SIG-M5 treated with dmso at 0.1 percent for 504 hours (cell line): Measurements from ENCODE around the gene KLHL6.
A peak's percentile ranks its signal among the peaks of the same experiment; 100 is the strongest.

ENCODE experiments used
- DNase-seq: peaks from one replicate; lab custom pipeline; 2025; ENCODE audit not compliant: unreplicated experiment; lab: John Stamatoyannopoulos, UW

KLHL6 gene

DNA sequence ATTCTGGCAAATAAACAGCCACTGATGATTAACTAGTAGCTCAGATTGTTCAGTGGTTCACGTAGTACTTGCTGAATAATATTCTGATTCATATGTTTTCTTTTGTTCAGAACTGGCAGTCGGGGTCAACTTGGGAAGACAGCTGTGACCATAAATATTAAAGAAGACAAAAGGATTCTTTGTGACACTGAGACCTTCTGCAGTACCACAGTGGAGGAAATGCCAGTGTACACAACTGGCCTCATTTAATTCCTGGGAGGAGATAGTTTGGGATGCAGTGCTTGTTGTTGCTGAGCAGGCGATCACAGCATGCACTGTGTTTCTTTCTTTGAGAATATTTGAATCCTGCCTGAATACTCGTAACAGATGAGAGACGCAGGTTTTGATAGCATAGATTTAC lies 100.4 kb downstream of the KLHL6 start:
- DNase-seq: no peak

DNA sequence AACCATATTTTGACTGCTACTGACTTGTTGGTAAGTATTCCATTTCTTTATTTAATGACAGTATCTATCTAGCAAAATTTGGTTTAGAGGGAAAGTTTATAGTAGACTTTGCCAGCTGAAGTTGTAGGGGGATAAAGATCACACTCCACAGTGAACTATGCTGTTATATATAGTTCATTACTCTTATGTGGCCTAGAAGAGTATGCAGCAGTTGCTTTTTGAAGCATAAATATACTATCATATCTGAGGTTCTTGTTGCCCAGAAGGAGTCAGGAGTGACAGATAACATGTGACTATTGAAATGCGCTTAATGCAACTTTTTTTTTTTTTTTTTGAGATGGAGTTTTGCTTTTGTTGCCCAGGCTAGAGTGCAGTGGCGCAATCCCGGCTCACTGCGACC lies 101.4 kb downstream of the KLHL6 start:
- no peak for DNase-seq

DNA sequence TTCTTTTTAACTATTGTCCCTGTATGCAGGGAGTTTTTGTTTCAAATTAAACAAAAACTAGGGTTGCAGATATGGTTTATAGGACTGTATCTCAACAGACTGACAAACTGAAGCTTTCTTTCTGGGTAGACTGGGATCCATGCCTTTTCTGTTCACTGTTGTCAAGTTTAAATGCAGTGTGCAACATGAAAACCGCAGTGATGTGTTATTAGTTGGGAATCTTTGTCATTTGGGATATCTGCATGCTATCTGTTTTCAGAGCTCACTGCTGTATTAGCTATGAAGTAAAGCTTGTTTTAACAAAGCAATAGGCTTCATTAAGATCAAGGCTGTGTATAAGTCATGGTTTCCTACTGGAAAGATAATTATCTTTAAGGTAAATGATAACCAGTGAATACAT lies 105.7 kb downstream of the KLHL6 start:
- no peak for DNase-seq

DNA sequence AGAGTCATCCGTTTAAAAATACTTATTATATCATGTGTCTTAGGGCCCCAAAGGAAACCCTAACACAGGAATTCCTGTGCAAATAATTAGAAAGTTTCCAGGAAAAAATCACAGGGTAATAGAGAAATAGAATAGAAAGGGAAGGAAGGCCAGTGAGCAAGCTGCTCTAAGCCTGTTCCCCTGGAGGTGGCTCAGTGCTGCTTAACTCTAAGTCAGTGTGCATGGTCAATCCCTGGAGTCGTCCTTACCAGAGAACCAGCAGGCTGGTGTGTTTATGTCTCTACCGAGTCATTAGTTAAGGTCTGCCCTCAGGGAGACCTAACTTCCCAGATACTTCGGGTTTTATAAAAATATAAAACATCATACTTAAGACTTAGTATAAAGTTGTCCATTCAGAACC lies 106.1 kb downstream of the KLHL6 start:
- DNase-seq: peak; percentile 13

DNA sequence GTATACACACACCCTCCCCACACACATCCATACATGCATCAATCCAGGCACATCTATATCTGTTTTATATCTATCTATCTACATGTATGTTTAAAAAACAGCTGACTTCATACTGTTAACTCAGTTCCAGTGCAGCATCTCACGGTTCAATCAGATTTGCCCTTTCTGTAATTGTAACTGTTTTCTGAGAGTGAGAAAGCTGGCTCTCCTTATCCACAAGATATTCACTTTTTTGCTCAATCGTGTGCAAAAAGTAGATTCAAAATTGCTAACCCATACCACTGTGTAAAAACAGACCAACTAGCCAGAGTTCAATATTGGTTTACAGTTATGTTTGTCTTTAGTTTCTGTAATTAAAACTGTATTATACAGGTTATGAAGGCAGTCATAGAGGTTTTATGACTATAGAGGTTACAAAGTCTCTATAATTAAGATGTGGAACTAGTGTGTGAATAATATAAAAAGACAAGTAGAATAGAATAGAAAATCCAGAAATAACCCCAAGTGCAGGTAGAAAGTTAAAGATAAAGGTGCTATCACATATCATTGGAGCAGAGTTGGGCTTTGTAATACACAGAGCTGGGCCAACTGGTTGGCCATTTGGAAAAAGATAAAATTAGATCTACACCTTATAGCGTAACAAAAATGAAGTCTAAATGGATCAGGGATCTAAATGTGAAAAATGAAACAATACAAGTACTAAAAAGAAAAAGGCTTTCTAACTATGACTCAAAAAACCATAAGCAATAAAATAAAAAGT lies 107.0 kb downstream of the KLHL6 start:
- DNase-seq: no peak

DNA sequence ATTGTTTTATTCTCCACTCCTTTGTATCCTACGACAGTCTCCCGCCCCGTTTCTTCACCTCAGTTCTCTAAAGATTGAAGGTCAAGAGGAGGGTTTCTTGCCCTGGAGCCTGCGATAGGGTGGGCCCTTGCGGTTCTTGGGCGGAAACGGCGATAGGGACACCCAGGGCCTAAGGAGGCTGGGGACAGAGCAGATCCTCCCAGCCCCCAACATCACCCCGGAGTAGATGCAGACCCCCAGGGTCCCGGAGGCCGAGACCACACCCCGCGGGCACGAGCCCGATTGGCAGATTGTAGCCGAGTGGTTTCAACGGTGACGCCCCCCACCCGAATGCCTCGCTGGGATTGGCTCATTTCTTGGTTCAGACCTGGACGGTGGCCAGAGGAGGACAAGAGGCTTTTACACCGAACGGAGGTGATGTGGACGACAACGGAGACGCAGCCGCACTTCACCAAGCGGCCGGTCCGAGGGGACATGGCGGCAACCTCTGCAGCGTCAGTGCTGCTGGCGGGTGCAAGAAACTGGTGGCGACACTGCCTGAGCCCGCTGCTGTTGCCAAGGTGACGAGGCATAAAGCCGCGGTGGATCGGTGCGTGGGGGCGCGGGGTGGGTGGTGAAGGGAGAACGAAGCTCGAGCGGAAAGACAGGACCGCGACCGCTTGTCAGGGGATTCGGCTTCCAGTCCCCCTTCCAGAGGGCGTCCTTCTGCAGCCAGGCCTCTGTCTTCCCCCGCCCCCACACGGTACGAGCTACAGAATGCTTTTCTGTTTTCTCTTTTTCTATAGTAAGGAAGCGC lies 108.1 kb downstream of the KLHL6 start:
- DNase-seq: peak; percentile 90

DNA sequence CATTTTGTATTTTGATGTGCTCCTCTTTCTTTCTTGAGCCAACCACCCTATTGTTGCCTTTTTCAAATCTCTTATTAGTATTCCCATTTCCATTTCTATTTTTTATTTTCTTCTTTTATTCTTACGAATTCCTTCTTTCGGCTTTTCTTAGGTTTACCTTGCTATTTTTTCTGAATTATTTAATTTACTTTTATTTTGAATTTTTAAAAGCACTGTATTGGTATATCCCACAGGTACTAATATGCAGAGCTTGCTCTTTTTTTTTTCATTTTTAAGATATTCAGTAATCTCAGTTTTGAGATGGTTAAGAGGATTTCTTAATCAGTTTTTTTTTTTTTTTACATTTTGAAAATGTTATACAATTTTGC lies 108.7 kb downstream of the KLHL6 start:
- DNase-seq: no peak

DNA sequence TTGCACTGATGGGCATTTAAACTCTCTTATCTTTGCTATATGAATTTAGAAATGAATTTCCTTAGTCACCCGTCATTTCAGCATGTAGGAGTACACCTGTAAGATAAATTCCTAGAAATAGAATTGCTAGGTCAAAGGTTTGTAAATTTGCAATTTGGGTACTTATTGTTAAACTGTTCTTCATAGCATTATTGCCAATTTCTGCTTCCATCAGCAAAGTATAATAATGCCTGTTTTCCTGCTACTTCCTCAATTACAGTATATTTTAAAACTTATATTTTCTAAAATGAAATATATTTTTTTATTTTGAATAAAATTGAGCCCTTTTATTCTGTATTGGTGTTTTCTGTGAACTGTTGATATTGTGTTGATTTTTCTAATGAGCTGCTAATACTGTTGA lies 110.8 kb downstream of the KLHL6 start:
- DNase-seq: no peak

DNA sequence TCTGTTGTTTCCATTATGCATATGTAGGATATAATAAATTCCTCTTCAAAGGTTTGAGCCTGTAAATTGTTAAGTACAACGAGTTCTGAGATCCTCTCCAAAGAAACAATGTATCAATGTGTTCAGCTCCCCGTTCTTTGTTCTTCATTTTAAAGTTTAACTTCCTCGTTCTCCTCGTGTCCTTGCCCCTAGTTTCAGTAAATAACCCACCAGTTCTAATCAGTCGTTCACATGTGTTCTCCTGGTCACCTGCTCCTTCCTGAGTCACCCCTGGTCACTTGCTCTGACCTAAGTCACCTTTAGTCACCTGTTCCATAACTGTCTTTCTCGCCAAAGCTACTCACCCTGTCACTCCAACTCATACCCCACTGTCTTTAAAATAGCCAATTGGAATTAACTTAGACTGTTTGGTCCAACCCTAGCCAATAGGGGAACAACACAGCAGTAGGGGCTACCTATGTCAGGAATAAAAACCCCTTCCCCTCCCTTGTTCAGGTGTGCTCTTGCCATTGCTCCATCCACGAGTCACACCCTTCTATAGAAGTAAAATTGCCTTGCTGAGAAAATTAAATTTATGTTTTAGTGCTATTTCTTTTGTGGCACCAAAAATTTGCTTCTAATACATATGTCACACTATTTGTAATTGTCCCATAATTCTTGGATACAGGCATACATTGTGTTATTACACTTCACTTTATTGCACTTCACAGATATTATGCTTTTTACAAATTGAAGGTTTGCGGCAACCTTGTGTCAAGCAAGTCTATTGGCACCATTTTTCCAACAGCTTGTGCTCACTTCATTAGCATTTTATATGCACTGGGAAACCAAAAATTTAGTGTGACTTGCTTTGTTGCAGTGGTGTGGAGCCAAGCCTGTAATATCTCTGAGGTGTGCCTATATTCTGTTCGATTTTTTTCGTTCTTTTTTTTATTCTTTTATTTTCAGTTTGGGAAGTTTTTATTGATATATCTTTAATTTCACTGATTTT lies 111.8 kb downstream of the KLHL6 start:
- DNase-seq: no peak

DNA sequence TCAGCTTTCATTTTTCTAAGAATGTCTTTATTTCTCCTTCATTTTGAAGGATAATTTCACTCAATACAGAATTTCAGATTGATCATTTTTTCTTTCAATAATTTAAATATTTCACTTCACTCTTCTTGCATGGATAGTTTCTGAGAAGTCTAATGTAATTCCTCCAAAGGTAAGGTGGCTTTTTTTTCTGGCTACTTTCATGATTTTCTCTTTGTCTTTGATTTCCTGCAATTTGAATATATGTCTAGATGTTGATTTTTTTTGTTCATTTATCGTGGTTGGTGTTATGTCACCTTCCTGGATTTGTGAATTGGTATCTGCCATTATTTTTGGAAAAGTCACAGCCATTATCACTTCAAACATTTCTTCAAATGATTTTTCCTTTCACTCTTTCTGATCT lies 112.5 kb downstream of the KLHL6 start:
- DNase-seq: no peak

DNA sequence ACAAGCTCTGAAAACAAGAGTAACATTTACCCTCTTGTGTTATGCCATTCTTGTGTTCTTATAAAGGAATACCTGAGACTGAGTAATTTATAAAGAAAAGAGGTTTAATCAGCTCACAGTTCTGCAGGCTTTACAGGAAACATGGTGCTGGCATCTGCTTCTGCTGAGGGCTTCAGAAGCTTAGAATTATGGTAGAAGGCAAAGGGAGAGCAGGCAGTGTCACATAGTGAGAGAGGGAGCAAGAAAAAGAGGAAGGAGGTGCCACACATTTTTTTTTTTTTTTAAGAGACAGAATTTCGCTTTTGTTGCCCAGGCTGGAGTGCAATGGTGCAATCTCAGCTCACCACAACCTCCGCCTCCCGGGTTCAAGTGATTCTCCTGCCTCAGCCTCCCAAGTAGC lies 115.0 kb downstream of the KLHL6 start:
- DNase-seq: peak; percentile 44

DNA sequence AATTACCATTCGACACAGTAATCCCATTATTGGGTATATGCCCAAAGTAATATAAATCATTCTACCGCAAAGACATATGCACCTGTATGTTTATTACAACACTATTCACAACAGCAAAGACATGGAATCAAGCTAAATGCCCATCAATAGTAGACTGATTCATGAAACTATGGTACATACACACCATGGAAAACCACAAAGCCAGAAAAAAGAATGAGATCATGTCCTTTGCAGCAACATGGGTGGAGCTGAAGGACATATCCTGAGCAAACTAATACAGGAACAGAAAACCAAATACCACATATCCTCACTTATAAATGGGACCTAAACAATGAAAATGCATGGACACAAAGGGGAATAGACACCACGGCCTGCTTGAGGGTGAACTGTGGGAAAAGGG lies 116.0 kb downstream of the KLHL6 start:
- DNase-seq: no peak

DNA sequence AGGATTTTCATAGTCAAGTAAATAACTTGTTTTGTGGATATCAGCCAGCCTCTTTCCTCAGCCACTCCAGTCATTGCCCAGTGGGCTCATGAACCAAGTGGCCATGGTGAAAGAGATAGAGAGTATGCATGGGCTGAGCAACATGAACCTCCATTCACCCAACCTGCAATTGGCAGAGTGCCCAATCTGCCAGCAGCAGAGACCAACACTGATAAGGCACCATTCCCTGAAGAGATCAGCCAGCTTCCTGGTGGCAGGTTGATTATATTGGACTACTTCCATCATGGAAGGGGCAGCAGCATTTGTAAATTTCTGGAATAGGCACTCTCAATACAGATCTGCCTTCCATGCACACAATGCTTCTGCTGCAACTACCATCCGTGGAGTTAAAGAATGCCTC lies 116.8 kb downstream of the KLHL6 start:
- DNase-seq: no peak

DNA sequence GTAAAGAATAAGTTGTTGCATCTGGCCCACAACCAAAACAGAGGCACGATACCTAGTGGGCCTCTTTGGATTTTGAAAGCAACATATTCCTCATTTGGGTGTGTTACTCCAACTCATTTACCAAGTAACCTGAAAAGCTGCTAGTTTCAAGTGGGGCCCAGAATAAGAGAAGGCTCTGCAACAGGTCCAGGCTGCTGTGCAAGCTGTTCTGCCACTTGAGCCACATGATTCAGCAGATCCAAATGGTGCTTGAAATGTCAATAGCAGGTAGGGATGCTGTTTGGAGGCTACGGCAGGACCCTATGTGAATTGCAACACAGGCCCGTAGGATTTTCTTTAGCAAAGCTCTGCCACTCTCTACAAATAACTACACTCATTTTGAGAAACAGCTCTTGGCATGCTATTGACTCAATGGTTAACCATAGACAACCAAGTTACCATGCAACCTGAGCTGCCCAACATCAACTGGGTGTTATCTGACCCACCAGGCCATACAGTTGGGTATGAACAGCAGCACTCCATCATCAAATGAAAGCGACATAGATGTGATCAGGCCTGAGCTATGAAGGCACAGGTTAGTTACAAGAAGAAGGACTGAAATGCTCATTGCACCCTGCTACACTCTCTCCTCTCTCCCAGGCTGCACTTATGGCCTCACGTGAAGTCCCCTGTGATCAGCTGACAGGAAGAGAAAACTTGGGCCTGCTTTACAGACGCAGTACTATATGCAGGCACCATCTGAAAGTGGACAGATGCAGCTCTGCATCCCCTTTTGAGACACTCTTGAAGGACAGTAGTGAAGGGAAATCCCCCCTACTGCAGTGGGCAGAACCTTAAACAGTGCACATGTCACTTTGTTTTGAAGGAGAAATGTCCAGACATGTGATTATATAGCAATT lies 117.6 kb downstream of the KLHL6 start:
- no peak for DNase-seq
